H9 (cell line): ENCODE measurements around the gene ABCG1. TPM values are rescaled to one million over a fixed set of nuclear protein-coding genes. Genes with fewer than 3 reads are reported as not detected.

ENCODE experiments used
- DNase-seq: peaks from one replicate; pipeline ENCODE4 v3.0.0-alpha.2; 2017
- H2AFZ ChIP-seq: one replicate; pipeline ENCODE4 v1.6.1; 2013; ENCODE audit warnings: mild to moderate bottlenecking, low read length, control low read depth, moderate library complexity
- H2AK5ac ChIP-seq: 2 replicates; pipeline ENCODE4 v1.6.1; 2013; ENCODE audit warnings: low read length, control low read depth, mixed read lengths; ENCODE audit not compliant: insufficient read length
- H2BK120ac ChIP-seq: one replicate; pipeline ENCODE4 v1.6.1; 2013; ENCODE audit warnings: low read depth, mild to moderate bottlenecking, low read length, control low read depth, inconsistent platforms; ENCODE audit not compliant: poor library complexity, severe bottlenecking
- H2BK12ac ChIP-seq: 2 replicates; pipeline ENCODE4 v1.6.1; 2013; ENCODE audit warnings: low read length, control low read depth, mixed read lengths, low read depth; ENCODE audit not compliant: insufficient read length
- H2BK15ac ChIP-seq: 2 replicates; pipeline ENCODE4 v1.6.1; 2013; ENCODE audit warnings: low read depth, low read length, control low read depth
- H2BK20ac ChIP-seq: one replicate; pipeline ENCODE4 v1.6.1; 2013; ENCODE audit warnings: low read depth, mild to moderate bottlenecking, low read length, control low read depth, inconsistent platforms; ENCODE audit not compliant: poor library complexity, severe bottlenecking
- H2BK5ac ChIP-seq: 2 replicates; pipeline ENCODE4 v1.6.1; 2013; ENCODE audit warnings: low read length, control low read depth, mixed read lengths; ENCODE audit not compliant: insufficient read length
- H3K14ac ChIP-seq: 2 replicates; pipeline ENCODE4 v1.6.1; 2013; ENCODE audit warnings: low read length, control low read depth; ENCODE audit not compliant: insufficient read depth
- H3K18ac ChIP-seq: 2 replicates; pipeline ENCODE4 v1.6.1; 2013; ENCODE audit warnings: low read depth, mild to moderate bottlenecking, mixed read lengths, low read length, control low read depth; ENCODE audit not compliant: insufficient read length
- H3K23ac ChIP-seq: 2 replicates; pipeline ENCODE4 v1.6.1; 2013; ENCODE audit warnings: low read length, control low read depth, mixed read lengths, low read depth; ENCODE audit not compliant: insufficient read length
- H3K23me2 ChIP-seq: 2 replicates; pipeline ENCODE4 v1.6.1; 2013; ENCODE audit warnings: low read depth, mild to moderate bottlenecking, mixed read lengths, low read length, control low read depth; ENCODE audit not compliant: insufficient read length, poor library complexity, severe bottlenecking
- H3K27ac ChIP-seq: 2 replicates; pipeline ENCODE4 v1.5.1; 2013; ENCODE audit warnings: low read length, control low read depth, mixed read lengths, low read depth; ENCODE audit not compliant: insufficient read length
- H3K27me3 ChIP-seq: 2 replicates; pipeline ENCODE4 v1.6.1; 2013; ENCODE audit warnings: low read length, control low read depth, inconsistent platforms; ENCODE audit not compliant: insufficient read depth
- H3K4ac ChIP-seq: 2 replicates; pipeline ENCODE4 v1.6.1; 2013; ENCODE audit warnings: low read depth, mild to moderate bottlenecking, control low read depth, inconsistent platforms, low read length, moderate library complexity
- H3K4me1 ChIP-seq: 2 replicates; pipeline ENCODE4 v1.6.1; 2013; ENCODE audit warnings: low read length, control low read depth, inconsistent platforms; ENCODE audit not compliant: insufficient read depth
- H3K4me2 ChIP-seq: 2 replicates; pipeline ENCODE4 v1.6.1; 2013; ENCODE audit warnings: low read length, control low read depth, mixed read lengths; ENCODE audit not compliant: insufficient read length, insufficient read depth
- H3K56ac ChIP-seq: 2 replicates; pipeline ENCODE4 v1.6.1; 2013; ENCODE audit warnings: low read depth, mild to moderate bottlenecking, mixed read lengths, low read length, control low read depth; ENCODE audit not compliant: insufficient read length
- H3K79me1 ChIP-seq: 2 replicates; pipeline ENCODE4 v1.6.1; 2013; ENCODE audit warnings: low read depth, mild to moderate bottlenecking, moderate library complexity, low read length, control low read depth, inconsistent platforms; ENCODE audit not compliant: insufficient read depth, poor library complexity, severe bottlenecking
- H3K79me2 ChIP-seq: 2 replicates; pipeline ENCODE4 v1.6.1; 2013; ENCODE audit warnings: low read length, control low read depth, inconsistent platforms; ENCODE audit not compliant: insufficient read depth
- H3K9ac ChIP-seq: 2 replicates; pipeline ENCODE4 v1.6.1; 2013; ENCODE audit warnings: low read length, control low read depth, mixed read lengths; ENCODE audit not compliant: insufficient read length; ENCODE audit errors: extremely low read depth
- H3K9me3 ChIP-seq: one replicate; pipeline ENCODE4 v1.6.1; 2013; ENCODE audit warnings: low read depth, low read length, inconsistent platforms; ENCODE audit not compliant: control insufficient read depth
- H3T11ph ChIP-seq: one replicate; pipeline ENCODE4 v1.6.1; 2013; ENCODE audit warnings: mild to moderate bottlenecking, low read length, control low read depth, inconsistent platforms
- H4K20me1 ChIP-seq: one replicate; pipeline ENCODE4 v1.6.1; 2013; ENCODE audit not compliant: control insufficient read depth, insufficient read length, insufficient read depth
- H4K5ac ChIP-seq: 2 replicates; pipeline ENCODE4 v1.6.1; 2013; ENCODE audit warnings: low read depth, mild to moderate bottlenecking, mixed read lengths, low read length, control low read depth; ENCODE audit not compliant: insufficient read length
- H4K8ac ChIP-seq: replicated peaks from 2 replicates; pipeline ENCODE4 v1.6.1; 2013; ENCODE audit warnings: low read length, control low read depth, mixed read lengths, low read depth; ENCODE audit not compliant: insufficient read length
- H4K91ac ChIP-seq: 2 replicates; pipeline ENCODE4 v1.6.1; 2013; ENCODE audit warnings: low read depth, mild to moderate bottlenecking, moderate library complexity, mixed read lengths, low read length, control low read depth; ENCODE audit not compliant: insufficient read length
- H3K27ac Mint-ChIP-seq, 3 experiments: 2 replicates in 2 of 3; 3 replicates in 1 of 3; pipeline ENCODE4 v1.8.0; 2020 to 2021; ENCODE audit warnings: mixed read lengths in 3 of 3, mild to moderate bottlenecking in 1 of 3, moderate library complexity in 1 of 3
- H3K27me3 Mint-ChIP-seq: 2 replicates; pipeline ENCODE4 v1.8.0; 2021; ENCODE audit warnings: low read depth, mild to moderate bottlenecking, moderate library complexity, mixed read lengths
- H3K36me3 Mint-ChIP-seq, 3 experiments: 2 replicates in 2 of 3; 3 replicates in 1 of 3; pipeline ENCODE4 v1.8.0; 2020 to 2021; ENCODE audit warnings: low read depth in 3 of 3, mixed read lengths in 3 of 3; ENCODE audit not compliant: insufficient read depth in 1 of 3
- H3K4me1 Mint-ChIP-seq, 2 experiments: 2 replicates each; pipeline ENCODE4 v1.8.0; 2020; ENCODE audit warnings: mixed read lengths in 2 of 2
- H3K4me3 Mint-ChIP-seq, 2 experiments: 2 replicates in 1 of 2; 3 replicates in 1 of 2; pipeline ENCODE4 v1.8.0; 2020 to 2021; ENCODE audit warnings: mild to moderate bottlenecking in 2 of 2, mixed read lengths in 2 of 2, moderate library complexity in 1 of 2
- H3K9me3 Mint-ChIP-seq, 2 experiments: 2 replicates in 1 of 2; 3 replicates in 1 of 2; pipeline ENCODE4 v1.8.0; 2020; ENCODE audit warnings: mild to moderate bottlenecking in 2 of 2, mixed read lengths in 2 of 2, moderate library complexity in 1 of 2
- WGBS: extraction: QIAGEN DNeasy Blood & Tissue Kit; methylation state at CpG from one replicate; pipeline ENCODE4 v1.1.7; 2013; ENCODE audit warnings: missing lambda C conversion rate, low lambda C conversion rate, mixed read lengths; ENCODE audit not compliant: insufficient read length; ENCODE audit errors: extremely low coverage; 5-methylcytosine and 5-hydroxymethylcytosine counted together
- total RNA-seq: library from RNA; stranded (reverse); gene quantifications from 2 replicates; pipeline ENCODE4 v1.2.1, GENCODE V29; 2021
- TF ChIP-seq, protein P1 (sequence below): fragments of 200-600 bp; sonication (generic); conservative IDR thresholded peaks from 3 replicates; pipeline ENCODE4 v1.8.0; 2021; ENCODE audit warnings: antibody characterized with exemption, mild to moderate bottlenecking

ABCG1 gene
- total RNA-seq, 1 experiment from 2014 or later: 0.83 TPM

DNA sequence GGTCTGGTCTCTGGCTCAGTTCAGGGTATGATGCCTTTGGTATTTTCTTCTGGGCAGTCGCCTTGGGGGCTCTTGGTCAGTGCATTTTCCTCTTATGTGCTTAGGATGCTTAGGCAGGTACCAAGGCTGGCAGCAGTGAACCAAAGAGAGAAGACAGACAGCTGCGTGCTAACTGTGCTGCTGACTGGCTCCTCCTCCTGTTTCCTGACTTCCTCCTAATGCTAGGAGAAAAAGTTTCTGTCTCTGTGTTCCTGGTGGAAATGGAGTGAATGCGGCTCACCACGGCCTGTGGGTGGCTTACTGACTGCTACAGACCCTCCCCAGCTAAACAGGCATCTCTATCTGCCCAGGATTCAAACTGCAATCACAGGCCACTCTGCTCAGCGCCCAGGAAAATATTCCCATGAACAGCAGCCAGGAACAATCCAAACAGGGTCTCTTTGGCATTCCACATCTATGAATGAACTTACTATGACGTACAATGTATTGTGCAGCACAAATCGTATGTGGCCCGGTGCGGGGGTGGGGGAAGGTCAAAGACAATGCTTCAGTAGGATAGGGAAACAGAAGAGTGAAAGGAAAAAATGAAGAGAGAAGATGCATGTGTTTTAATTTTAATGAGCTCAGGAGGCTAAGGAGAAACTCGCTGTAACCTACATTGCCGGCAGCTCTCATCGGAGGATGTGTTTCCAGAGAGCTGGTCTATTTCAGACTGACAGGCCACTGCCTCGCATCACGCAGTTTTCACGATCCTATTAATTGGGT is 2.8 kb downstream of the ABCG1 start:
- H3K27ac Mint-ChIP-seq: no peak overlapping the region
- WGBS: no CpG with 5 or more reads among the region's 15 CpGs

More for the DNA sequence above, 2.8 kb downstream of the ABCG1 start:
- Histone ChIP-seq H2BK12ac (no peak overlapping the region), H3K14ac (no peak overlapping the region), H2BK15ac (no peak overlapping the region), H2BK120ac (no peak overlapping the region), H3K23me2 (peaks cover 17% of the 10 kb centered on the region), H4K20me1 (no peaks in the 10 kb centered on the region), H4K91ac (no peak overlapping the region), H3K9me3 (no peaks in the 10 kb centered on the region), H3K9ac (no peak overlapping the region), H2BK20ac (no peak overlapping the region), H3K56ac (no peak overlapping the region), H3K27ac (no peak overlapping the region), H3K79me1 (no peaks in the 10 kb centered on the region), H2BK5ac (no peak overlapping the region), H4K5ac (no peak overlapping the region), H3T11ph (no peak overlapping the region), H3K4ac (no peak overlapping the region), H3K23ac (no peak overlapping the region), H3K18ac (no peak overlapping the region), H4K8ac (no peak overlapping the region), H3K4me1 (no peaks in the 10 kb centered on the region), H2AK5ac (no peak overlapping the region), H2AFZ (no peak overlapping the region), H3K79me2 (no peaks in the 10 kb centered on the region), H3K27me3 (peaks cover 6% of the 10 kb centered on the region; the same call in 1 of the 2 replicates), H3K4me2 (no peak overlapping the region)
- TF ChIP-seq, protein P1, sequence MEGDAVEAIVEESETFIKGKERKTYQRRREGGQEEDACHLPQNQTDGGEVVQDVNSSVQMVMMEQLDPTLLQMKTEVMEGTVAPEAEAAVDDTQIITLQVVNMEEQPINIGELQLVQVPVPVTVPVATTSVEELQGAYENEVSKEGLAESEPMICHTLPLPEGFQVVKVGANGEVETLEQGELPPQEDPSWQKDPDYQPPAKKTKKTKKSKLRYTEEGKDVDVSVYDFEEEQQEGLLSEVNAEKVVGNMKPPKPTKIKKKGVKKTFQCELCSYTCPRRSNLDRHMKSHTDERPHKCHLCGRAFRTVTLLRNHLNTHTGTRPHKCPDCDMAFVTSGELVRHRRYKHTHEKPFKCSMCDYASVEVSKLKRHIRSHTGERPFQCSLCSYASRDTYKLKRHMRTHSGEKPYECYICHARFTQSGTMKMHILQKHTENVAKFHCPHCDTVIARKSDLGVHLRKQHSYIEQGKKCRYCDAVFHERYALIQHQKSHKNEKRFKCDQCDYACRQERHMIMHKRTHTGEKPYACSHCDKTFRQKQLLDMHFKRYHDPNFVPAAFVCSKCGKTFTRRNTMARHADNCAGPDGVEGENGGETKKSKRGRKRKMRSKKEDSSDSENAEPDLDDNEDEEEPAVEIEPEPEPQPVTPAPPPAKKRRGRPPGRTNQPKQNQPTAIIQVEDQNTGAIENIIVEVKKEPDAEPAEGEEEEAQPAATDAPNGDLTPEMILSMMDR: no peak
- DNase-seq: no peak
- peaks cover 5 to 6% of the 10 kb centered on the region in 2 experiments; a peak in 3 of 5 replicates for H3K9me3 Mint-ChIP-seq
- H3K4me1 Mint-ChIP-seq: peaks cover 10% of the 10 kb centered on the region in 2 experiments
- H3K27me3 Mint-ChIP-seq: peaks cover 92% of the 10 kb centered on the region
- peaks cover 0 to 2% (median 0%) of the 10 kb centered on the region in 3 experiments; a peak in 2 of 7 replicates for H3K36me3 Mint-ChIP-seq
- no peak overlapping the region for H3K4me3 Mint-ChIP-seq
